Skeletal muscle cell (primary cell): ENCODE measurements around the gene MBD2.
"Not testable (repeated sequence)": the region's sequence is repeated elsewhere in the genome, so short reads cannot be mapped to it uniquely, and the experiment has no call there.

Source experiments
- DNase-seq: peaks from one replicate; pipeline ENCODE4 v3.0.0-alpha.2; 2010; ENCODE audit warnings: low read depth
- H3K4me3 ChIP-seq: 2 replicates; pipeline ENCODE4 v1.5.1; 2011; ENCODE audit warnings: low read depth, mild to moderate bottlenecking, control low read depth, low read length, moderate library complexity

Gene MBD2

DNA sequence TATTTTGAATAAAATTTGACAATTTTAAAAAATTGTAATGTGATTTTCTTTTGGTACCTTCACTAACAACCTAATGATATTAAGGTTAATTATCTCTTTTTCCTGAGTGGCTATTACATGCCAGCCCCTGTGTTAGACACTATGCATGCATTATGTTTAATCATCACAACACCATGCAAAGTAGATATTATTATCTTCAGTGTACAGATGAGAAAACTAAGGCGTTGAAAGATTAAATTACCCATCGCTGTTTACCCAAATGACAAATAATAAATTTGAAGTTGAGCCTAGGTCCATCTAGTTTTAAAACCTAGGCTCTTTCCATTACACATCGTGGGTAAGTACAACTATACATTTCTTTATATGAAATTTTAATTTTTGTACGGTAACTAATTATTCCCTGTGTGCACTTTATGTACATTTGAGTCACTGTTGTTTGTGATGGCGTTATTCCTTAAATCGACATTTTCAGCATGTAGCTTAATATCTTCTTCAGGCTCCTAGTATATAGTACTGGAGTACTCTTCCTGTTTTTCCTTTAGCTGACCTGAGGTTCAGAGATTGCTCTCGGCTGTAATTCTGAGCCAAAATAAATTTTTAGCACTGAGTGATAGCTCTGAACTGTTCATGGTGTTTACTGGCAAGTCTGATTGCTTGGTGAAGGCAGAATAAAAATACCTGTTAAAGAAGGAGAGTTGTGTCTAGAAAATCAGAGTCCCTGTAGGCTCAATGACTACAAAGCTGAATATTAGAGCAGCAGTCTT, 13.9 kb upstream of the MBD2 start:
- H3K4me3 ChIP-seq, result no peak overlapping the region
- DNase-seq, result no peak

DNA sequence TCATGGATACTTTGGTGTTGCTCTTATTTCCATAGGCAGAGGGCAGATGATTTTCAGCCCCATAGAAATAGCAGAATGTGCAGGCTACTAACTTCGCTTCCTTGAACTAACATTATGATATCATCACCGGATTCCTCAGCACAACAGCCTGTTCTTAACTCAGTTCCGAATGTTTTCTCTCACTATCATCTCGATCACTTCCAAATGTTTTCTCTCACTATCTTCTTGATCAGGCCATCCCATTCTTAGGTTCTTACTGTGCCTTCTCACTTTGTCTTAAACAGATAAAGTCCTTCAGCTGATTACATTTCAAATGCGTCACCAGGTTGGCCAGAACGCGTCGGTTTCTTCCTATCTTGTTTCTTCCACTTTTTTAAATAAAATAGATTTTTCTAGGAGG, 11.4 kb upstream of the MBD2 start:
- no peak for DNase-seq

DNA sequence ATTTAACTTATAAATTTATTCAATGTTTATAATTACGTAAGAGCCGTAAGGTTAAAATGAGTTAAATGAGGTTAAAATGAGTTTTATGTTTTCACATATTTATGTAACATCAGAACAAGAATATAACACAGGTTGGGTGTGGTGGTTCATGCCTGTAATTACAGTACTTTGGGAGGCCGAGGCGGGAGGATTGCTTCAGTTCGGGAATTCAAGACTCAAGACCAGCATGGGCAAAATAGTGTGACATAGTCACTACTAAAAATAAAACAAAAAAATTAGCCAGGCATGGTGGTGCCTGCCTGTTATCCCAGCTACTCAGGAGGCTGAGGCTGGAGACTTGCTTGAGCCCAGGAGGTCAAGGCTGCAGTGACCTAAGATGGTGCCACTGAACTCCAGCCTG, 9.3 kb upstream of the MBD2 start:
- no peak for DNase-seq
- no peak overlapping the region for H3K4me3 ChIP-seq

More for the DNA sequence above, 11.4 kb upstream of the MBD2 start:
- no peak overlapping the region for H3K4me3 ChIP-seq

DNA sequence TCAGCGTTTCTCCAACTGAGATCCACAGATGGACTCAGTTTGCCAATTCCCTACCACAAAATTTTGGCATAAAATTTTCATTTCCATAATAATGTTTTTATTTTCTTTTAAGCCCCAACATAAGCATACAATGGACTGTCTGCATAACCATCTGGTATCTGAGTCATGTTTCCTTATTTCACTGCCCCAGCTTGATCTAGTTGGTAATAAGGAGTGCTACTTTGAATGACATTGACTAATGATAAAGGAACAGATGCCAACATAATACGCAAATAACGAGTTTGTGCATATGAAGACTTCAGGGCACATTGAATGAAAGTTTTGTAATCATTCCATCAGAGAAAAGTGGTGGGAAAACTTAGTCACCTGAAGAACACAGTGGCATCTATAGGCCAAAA, 8.8 kb upstream of the MBD2 start:
- H3K4me3 ChIP-seq, result no peak overlapping the region
- no peak for DNase-seq

DNA sequence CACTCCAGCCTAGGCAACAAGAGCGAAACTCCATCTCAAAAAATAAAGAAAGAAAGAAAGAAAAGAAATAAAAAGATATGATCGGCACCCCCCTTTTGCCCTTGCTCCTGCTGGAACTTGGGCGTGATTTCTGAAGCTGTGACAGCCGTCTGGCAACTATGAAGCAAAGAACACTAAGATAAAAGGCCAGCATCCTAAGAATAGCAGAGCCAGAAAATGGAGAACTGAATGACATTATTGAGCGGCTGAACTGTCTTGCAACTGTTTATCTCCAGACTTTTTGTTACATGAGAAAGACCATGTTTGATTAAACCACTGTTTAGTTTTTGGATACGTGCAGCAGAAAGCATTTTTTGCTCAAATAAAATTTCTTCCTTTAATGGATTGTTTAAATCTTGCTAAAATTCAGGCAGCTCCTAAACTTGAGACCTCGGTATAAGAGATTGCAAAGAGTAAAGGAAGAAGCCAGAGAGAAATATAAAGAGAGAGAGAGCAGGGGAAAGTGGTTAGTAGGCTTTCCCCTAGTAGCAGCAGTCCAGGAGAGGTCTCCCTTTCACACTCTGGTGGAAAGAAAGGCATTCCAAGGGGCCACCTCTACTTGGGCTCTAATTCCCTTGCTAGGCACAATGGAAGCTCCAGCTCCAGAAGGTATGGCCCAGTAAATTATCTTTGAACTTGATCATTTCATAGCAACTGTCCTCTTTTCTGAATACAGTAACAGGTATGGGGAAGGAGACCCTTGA, 8.2 kb upstream of the MBD2 start:
- DNase-seq, result no peak
- H3K4me3 ChIP-seq, result no peak overlapping the region

DNA sequence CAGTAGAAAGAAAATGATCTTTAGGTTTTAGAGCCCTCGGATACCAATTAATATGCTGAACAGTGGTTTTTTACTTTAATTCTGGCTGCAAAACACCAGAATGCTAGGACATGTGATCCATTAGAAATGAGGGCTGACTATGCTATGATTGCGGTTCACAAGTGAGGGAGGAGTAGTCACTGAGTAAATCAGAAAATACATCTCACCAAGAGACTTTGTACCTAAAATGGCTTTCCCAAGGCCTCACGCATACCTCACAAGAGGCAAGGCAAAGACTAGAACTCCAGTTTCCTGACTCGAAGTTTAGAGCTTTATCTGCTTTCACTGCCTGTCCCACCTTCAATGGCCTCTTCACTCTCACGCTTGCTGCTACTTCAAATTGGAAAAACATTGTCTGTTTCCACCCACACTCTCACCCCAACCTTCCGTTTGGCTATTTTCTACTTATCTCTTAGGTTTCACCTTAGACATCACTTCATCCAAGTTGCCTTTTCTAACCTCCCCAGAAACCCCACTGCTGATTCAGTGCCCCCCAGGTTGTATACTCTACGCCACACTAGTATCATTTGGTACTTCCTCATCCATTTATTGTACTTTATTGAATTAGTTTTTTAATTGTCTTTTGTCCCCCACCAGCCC, 5.1 kb upstream of the MBD2 start:
- no peak overlapping the region for H3K4me3 ChIP-seq
- DNase-seq, result no peak

DNA sequence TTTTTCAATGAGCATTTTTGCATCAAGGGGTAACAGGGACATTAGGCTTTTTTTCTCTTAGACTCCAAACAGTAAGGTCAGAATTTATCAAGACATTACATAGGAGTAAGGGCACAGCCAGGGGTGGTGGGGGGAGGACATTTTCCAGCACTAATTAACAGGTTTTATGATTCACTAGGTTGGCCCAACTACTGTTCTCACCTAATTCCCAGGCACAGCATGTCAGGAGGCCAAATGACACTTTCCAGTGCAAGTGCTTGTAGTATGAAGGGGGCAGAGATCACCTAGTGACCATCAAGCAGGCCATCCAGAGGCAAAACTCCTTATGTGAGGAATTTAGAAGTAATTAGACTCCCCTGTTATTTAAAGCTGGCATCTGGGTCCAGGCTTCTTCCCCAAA, 3.9 kb upstream of the MBD2 start:
- H3K4me3 ChIP-seq, result no peak overlapping the region
- no peak for DNase-seq

DNA sequence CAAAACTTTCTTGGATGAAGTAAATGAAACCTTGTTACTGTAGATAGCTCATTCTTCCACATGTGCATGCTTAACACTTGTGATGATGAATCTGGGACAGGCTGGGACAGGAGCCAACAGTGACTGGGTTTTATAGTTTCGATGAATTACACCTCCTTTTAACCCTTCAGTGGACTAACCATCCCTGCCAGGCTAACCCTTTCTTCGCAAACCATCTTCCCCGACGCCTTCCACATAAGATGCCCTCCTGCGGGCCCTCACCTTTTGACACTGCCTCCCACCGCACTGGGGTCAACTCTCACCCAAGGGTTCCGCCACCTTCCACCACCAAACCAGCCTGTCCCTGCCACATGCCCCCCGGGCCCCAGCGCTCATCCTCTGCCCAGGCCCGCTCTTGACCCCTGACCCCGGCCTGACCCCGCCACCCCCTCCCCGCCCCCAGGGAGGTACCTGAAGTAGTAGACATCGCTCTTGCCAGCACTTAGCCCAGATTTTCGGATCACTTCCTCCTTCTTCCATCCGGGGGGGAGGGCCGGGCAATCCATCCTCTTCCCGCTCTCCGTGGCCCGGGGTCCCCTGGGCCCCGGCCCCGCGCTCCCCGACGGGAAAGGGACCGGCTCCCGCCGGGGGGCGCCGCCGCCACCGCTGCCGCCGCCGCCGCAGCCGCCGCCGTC, 764 bp downstream of the MBD2 start:
- peak; percentile 83 for DNase-seq

DNA sequence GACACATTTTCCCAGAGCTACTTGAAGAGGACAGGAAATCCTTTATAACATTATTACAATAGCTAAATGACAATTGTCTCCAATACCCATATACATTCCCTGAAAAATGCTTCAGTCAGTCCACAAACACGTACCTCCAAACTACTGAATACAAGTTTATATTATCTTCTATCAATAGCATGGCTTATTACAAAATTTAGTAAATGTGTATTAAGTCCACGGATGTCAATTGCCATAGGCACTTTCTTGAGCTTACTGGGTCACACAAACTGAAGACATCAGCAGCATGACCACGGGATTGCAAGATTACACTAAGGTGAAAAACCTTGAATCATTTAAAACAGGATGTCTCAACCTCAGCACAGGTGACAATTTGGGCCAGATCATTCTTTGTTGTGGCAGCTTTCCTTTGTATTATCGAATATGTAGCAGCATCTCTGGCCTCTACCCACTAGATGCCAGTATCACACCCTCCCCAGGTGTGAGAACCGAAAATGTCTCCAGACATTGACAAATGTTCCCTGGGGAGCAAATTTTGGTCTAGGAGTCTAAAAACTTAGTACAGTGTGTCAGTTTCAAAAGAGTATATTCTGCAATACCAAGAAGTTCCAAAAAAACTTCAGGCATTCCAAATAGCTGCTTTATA, 1.4 kb downstream of the MBD2 start:
- DNase-seq, result no peak
- peak overlapping the region; percentile 71 for H3K4me3 ChIP-seq

More for the DNA sequence above, 764 bp downstream of the MBD2 start:
- H3K4me3 ChIP-seq, result peak overlapping the region; percentile 71

DNA sequence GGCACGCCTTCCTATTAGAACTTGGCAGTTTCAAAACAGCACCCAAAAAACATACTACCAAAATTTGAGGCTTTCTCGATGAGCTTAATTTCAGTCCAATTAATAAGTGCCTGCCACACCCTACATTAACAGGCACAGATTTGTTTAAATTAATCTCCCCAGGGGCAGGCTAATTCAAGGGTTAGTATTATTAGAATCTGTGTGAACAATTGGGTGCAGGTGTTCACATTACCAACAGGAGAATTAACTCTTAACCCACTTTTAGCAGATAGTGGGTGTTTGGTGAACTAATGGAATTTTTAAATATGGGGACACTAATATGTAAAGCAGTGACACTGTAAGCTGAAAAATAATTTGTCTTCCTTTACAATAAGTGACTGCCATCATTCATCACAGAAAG, 4.1 kb downstream of the MBD2 start:
- no peak for DNase-seq
- no peak overlapping the region for H3K4me3 ChIP-seq

DNA sequence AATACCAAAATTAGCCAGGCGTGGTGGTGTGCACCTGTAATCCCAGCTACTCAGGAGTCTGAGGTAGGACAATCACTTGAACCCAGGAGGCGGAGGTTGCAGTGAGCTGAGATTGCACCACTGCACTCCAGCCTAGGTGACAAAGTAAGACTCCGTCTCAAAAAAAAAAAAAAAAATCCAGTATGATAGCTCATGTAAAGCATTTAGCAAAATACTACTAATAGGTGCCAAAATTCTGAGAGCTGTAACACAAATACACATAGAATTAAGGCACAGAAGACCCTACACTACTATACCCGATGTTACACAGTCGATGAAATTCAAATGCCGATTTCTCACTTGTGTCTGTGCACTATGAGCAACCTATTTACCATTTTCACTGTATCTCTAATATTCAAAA, 5.7 kb downstream of the MBD2 start:
- not testable (repeated sequence) for H3K4me3 ChIP-seq, DNase-seq

DNA sequence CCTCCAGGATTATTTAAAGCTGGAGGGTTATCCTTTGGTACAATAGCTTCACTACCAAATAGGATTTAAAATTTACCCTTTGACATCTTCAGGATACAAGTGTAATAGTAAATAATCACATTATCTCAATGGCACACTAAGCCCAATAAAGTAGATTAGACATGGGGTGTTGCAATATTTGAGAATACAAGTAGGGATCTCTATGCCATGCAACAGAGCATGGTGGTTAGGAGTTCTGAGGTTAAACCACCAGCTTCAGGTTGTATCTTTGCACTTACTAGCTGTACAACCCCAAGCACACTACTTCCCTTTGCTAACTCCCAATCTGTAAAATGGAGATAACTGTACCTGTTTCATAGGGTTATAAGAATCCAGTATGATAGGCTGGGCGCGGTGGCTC, 6.2 kb downstream of the MBD2 start:
- DNase-seq, result no peak
- no peak overlapping the region for H3K4me3 ChIP-seq

DNA sequence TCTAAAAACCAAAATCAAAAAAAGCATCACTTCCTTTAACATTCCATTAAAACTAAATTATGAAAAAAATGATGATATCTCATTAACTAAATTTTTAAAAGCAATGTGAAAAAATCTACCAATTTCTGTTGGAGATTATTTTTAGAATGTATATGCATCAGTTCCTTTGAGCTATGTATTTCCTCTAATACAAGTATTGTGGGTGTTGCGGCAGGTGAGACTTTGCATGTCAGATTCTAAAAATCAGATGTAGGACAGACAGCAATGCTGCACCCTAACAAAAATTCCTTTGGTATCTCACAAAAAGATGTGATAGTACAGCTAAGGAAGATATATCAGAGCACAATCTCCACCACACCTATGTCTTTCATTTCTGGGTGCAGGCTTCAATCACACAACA, 6.8 kb downstream of the MBD2 start:
- DNase-seq, result no peak
- H3K4me3 ChIP-seq, result no peak overlapping the region

DNA sequence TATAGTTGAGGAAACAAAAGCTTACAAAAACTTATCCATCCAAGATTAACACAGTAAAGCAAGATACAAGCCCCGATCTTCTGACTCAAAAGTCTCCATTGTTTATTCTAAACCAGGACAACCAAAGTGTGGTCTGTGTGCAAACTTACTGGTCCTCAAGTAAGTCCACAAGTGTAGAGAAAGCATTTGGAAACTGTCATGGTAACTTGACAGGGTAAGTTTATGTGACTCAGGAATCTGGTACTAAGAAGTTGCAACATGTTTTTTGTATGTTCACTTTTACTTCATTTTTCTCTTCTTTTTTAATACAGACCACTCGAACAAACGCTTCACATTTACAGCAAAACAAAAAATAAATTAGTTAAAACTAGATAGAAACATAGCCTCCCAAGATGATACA, 9.4 kb downstream of the MBD2 start:
- DNase-seq, result no peak
- H3K4me3 ChIP-seq, result no peak overlapping the region

DNA sequence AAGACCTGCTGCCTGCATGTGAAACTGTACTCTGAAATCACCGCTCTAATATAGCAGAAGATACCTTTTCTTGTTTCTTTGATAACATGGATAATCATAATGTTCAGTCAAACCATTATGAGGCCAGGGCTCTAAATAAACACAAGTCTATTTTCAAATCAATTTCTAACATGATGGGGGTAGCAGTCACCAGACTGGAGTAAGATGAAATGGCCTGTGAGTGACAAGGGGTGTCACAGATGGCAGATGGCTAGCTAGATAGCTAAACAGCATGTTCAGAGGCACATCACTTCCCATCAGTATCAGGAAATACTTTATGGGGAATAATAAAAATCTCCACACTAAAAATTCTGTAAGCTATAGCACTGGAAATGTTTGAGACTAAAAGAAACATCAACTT, 14.0 kb downstream of the MBD2 start:
- DNase-seq, result no peak
- no peak overlapping the region for H3K4me3 ChIP-seq

DNA sequence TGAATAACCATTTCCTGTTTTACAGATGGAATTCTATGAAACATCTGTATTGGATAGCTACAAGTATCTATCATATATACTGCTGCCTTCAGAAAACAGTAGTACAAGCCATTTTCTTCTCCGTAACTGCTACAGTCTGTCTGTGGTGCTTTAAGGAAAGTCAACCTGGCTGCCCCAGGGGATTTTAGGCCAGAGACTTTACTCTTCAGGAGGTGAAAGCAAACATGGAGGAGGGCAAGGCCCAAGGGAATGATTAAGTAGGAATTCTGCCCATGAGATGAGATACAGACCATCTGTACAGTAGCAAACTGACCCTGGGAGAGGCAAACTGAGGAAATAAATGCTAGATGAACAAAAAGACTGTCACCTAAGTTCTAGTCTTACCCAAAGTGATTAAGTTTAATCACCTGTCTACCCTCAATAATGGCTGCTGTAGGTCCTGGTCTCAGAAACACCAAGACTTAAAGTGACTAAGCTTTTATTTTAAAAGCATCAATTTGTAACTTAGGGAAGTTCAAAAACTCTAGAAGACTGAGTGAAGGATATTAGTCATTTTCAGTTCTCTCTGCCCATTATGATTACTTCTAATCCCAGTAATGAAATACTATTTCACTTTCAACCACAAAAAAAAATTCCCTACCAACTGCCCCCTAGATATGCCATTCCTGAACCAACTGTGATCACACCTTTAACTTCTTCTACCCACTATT, 14.8 kb downstream of the MBD2 start:
- DNase-seq, result no peak

DNA sequence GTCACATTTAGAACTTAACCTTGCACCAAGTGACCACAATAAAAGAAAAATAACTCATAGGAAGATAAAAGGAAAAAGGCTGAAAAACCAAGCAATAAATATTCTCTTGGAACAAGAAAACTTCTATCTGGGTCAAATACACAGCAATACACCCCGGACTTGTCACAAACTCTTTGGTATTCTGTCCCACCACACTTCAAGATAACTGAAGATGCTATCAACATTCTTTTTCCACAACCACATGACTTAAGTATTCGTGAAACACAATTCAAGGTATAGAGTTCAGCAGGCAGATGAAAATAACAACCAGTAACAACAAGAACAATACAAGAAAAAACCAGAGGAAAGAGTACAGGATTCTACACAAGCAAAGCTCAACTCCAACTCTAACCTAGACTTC, 18.0 kb downstream of the MBD2 start:
- H3K4me3 ChIP-seq, result no peak overlapping the region
- no peak for DNase-seq

More for the DNA sequence above, 14.8 kb downstream of the MBD2 start:
- H3K4me3 ChIP-seq, result no peak overlapping the region

DNA sequence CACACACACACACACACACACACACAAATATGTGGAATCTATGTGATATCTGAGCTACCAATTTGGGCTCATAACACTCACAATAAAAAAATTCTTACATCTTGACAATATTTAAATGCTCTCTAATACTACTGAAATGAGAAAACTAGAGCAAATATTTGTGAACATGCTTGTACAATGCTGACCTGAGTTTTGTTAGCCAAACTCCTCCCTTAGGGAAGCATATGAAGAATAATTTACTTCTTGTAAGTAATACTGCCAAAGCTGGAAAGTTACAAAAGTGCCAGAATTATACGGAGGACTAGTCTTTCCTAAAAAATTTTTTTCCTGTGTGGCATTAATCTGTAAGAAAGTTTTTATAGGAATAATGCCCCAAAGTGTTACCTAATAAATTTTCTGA, 18.5 kb downstream of the MBD2 start:
- no peak for DNase-seq

DNA sequence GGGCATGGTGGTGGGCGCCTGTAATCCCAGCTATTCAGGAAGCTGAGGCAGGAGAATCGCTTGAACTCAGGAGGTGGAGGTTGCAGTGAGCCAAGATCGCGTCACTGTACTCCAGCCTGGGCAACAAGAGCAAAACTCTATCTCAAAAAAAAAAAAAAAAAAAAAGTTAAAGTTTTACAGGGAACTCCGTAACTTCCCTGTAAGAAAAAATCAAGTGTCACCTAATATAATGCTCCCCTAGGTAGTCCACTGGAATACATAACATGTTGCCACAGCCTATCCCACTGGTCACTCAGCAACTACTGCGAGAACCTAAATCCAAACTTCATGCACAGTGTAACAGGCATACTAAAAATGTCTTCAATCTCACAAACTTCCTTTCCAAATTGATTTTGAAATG, 19.0 kb downstream of the MBD2 start:
- not testable (repeated sequence) for H3K4me3 ChIP-seq, DNase-seq

More for the DNA sequence above, 18.5 kb downstream of the MBD2 start:
- H3K4me3 ChIP-seq, result no peak overlapping the region
